Large intestine (tissue), 3 donors: ENCODE measurements around the gene PLXDC1. TPM values are rescaled to one million over a fixed set of nuclear protein-coding genes. Genes with fewer than 3 reads are reported as not detected.

Experiments used
- DNase-seq, 2 donors: peaks; one replicate each; pipeline versions ENCODE4 v3.0.0 to v3.0.0-alpha.2; 2013
- H3K27ac ChIP-seq: one replicate; pipeline ENCODE4 v1.5.1; 2013; ENCODE audit warnings: low read length
- H3K27me3 ChIP-seq: 2 replicates; pipeline ENCODE4 v1.6.1; 2013; ENCODE audit warnings: low read length; ENCODE audit not compliant: control insufficient read depth, insufficient read depth
- H3K36me3 ChIP-seq: 2 replicates; pipeline ENCODE4 v1.6.1; 2013; ENCODE audit warnings: low read length; ENCODE audit not compliant: control insufficient read depth, insufficient read depth
- H3K4me1 ChIP-seq: one replicate; pipeline ENCODE4 v1.6.1; 2013; ENCODE audit warnings: low read length; ENCODE audit not compliant: control insufficient read depth, insufficient read depth
- H3K4me3 ChIP-seq: one replicate; pipeline ENCODE4 v1.5.1; 2013; ENCODE audit warnings: low read length
- H3K9me3 ChIP-seq: one replicate; pipeline ENCODE4 v1.6.1; 2013; ENCODE audit warnings: mild to moderate bottlenecking, low read depth, low read length, moderate library complexity; ENCODE audit not compliant: control insufficient read depth
- WGBS: methylation state at CpG from one replicate; pipeline ENCODE4 v1.1.5; 2013; ENCODE audit warnings: low lambda C conversion rate; ENCODE audit not compliant: insufficient coverage; 5-methylcytosine and 5-hydroxymethylcytosine counted together
- polyA plus RNA-seq: library from polyadenylated mRNA; unstranded; fragments of 120-200 nt; gene quantifications from one replicate; pipeline ENCODE4 v1.2.1, GENCODE V29; 2013

The PLXDC1 gene
- polyA plus RNA-seq, 1 donor, result 4.1 TPM

GRCh38 chr17:39195568-39196160, 44.2 kb upstream of the PLXDC1 start:
- Histone ChIP-seq H3K27me3 (peaks cover 4% of the 10 kb centered on the region), H3K4me3 (no peak overlapping the region)

GRCh38 chr17:39194985-39195524, 43.6 kb upstream of the PLXDC1 start:
- no CpG with 5 or more reads among the region's 10 CpGs for WGBS
- Histone ChIP-seq H3K9me3 (no peaks in the 10 kb centered on the region), H3K27me3 (peaks cover 4% of the 10 kb centered on the region), H3K27ac (no peak overlapping the region), H3K4me1 (peaks cover 6% of the 10 kb centered on the region), H3K4me3 (no peak overlapping the region), H3K36me3 (peaks cover 4% of the 10 kb centered on the region)
- no peak for DNase-seq

More at GRCh38 chr17:39195568-39196160, 44.2 kb upstream of the PLXDC1 start:
- WGBS, result no CpG with 5 or more reads among the region's 8 CpGs
- DNase-seq, result no peak
- H3K9me3 ChIP-seq, result no peaks in the 10 kb centered on the region
- H3K36me3 ChIP-seq, result peaks cover 4% of the 10 kb centered on the region
- H3K4me1 ChIP-seq, result peaks cover 6% of the 10 kb centered on the region
- no peak overlapping the region for H3K27ac ChIP-seq

- Histone ChIP-seq H3K4me3 (no peak overlapping the region), H3K4me1 (peaks cover 6% of the 10 kb centered on the region), H3K9me3 (no peaks in the 10 kb centered on the region), H3K27me3 (peaks cover 4% of the 10 kb centered on the region), H3K36me3 (peaks cover 4% of the 10 kb centered on the region), H3K27ac (no peak overlapping the region)
- peak in 1 of 2 donors; percentile 37 for DNase-seq
- 92% methylated on average over 2 of the region's 20 CpGs for WGBS
Observed at GRCh38 chr17:39194089-39194984, 42.9 kb upstream of the PLXDC1 start.

- no CpG with 5 or more reads among the region's 10 CpGs for WGBS
- peaks cover 4% of the 10 kb centered on the region for H3K36me3 ChIP-seq
- no peak for DNase-seq
- H3K4me3 ChIP-seq, result no peak overlapping the region
- peaks cover 4% of the 10 kb centered on the region for H3K27me3 ChIP-seq
- no peaks in the 10 kb centered on the region for H3K9me3 ChIP-seq
- H3K27ac ChIP-seq, result no peak overlapping the region
- peaks cover 6% of the 10 kb centered on the region for H3K4me1 ChIP-seq
Observed at GRCh38 chr17:39193346-39193745, 41.9 kb upstream of the PLXDC1 start.

GRCh38 chr17:39192901-39193300, 41.5 kb upstream of the PLXDC1 start:
- Histone ChIP-seq H3K27ac (no peak overlapping the region), H3K9me3 (no peaks in the 10 kb centered on the region), H3K27me3 (peaks cover 4% of the 10 kb centered on the region), H3K36me3 (peaks cover 4% of the 10 kb centered on the region), H3K4me3 (no peak overlapping the region), H3K4me1 (peaks cover 6% of the 10 kb centered on the region)
- DNase-seq, result no peak
- WGBS, result no CpG with 5 or more reads among the region's 16 CpGs

- Histone ChIP-seq H3K36me3 (peaks cover 8% of the 10 kb centered on the region), H3K4me1 (peaks cover 3% of the 10 kb centered on the region), H3K9me3 (no peaks in the 10 kb centered on the region), H3K27ac (no peak overlapping the region), H3K27me3 (peaks cover 4% of the 10 kb centered on the region), H3K4me3 (no peak overlapping the region)
- no peak for DNase-seq
- WGBS, result no CpG with 5 or more reads among the region's 9 CpGs
Observed at GRCh38 chr17:39191750-39192510, 40.5 kb upstream of the PLXDC1 start.

GRCh38 chr17:39187152-39187830, 35.9 kb upstream of the PLXDC1 start:
- Histone ChIP-seq H3K36me3 (peaks cover 14% of the 10 kb centered on the region), H3K4me1 (no peaks in the 10 kb centered on the region), H3K9me3 (no peaks in the 10 kb centered on the region), H3K27ac (no peak overlapping the region), H3K27me3 (no peaks in the 10 kb centered on the region), H3K4me3 (no peak overlapping the region)
- DNase-seq, result no peak
- 100% methylated on average over 3 of the region's 9 CpGs for WGBS

GRCh38 chr17:39186481-39187002, 35.1 kb upstream of the PLXDC1 start:
- DNase-seq, result no peak
- Histone ChIP-seq H3K36me3 (peaks cover 14% of the 10 kb centered on the region), H3K4me1 (no peaks in the 10 kb centered on the region), H3K9me3 (no peaks in the 10 kb centered on the region), H3K4me3 (no peak overlapping the region), H3K27me3 (no peaks in the 10 kb centered on the region), H3K27ac (no peak overlapping the region)
- no CpG with 5 or more reads among the region's 15 CpGs for WGBS

GRCh38 chr17:39183720-39184119, 32.3 kb upstream of the PLXDC1 start:
- Histone ChIP-seq H3K27ac (no peak overlapping the region), H3K4me1 (no peaks in the 10 kb centered on the region), H3K9me3 (no peaks in the 10 kb centered on the region), H3K27me3 (no peaks in the 10 kb centered on the region), H3K4me3 (no peak overlapping the region), H3K36me3 (peaks cover 10% of the 10 kb centered on the region)
- no CpG with 5 or more reads among the region's 10 CpGs for WGBS
- no peak for DNase-seq
